K562 (cell line): ENCODE results near the gene OR10G7. TPM values are rescaled to one million over a fixed set of nuclear protein-coding genes. Genes with fewer than 3 reads are reported as not detected.

Experiments used
- ZNF398 ChIP-seq: fragments of 250-450 bp; sonication (Bioruptor Pico); IDR thresholded peaks from 2 replicates; pipeline ENCODE4 v1.8.0; 2021; ENCODE audit warnings: moderate library complexity, mild to moderate bottlenecking, inconsistent platforms
- ZNF408 ChIP-seq: fragments of 250-450 bp; sonication (Bioruptor Pico); IDR thresholded peaks from 2 replicates; pipeline ENCODE4 v1.4.0; 2020; ENCODE audit warnings: low read depth, mild to moderate bottlenecking, moderate library complexity
- ZNF785 ChIP-seq: fragments of 250-450 bp; sonication (Bioruptor Pico); IDR thresholded peaks from 2 replicates; pipeline ENCODE4 v1.4.0; 2020; ENCODE audit warnings: mild to moderate bottlenecking
- polyA plus RNA-seq, 8 experiments: library from polyadenylated mRNA; depleted of rRNA in 4 of 8; stranded (reverse) in 5 of 8; unstranded in 3 of 8; fragments of >200 nt; fragmentation: Nextera tagmentation in 2 of 8; fragmentation: Illumina TruSeq in 1 of 8; extraction: Ambion mirVana in 2 of 8; extraction: Trizol in 1 of 8; gene quantifications; 2 replicates each; pipeline versions ENCODE4 v1.2.1 to v1.2.3, GENCODE V29; 2011 to 2014; ENCODE audit warnings: inconsistent platforms in 1 of 8, missing spikeins in 1 of 8
- total RNA-seq, 7 experiments: library from RNA; depleted of rRNA in 6 of 7; stranded (reverse); fragments of >200 nt in 6 of 7; fragmentation: Illumina TruSeq in 2 of 7; extraction: Trizol in 2 of 7; gene quantifications; 2 replicates each; pipeline versions ENCODE4 v1.2.1 to v1.2.3, GENCODE V29; 2011 to 2021; ENCODE audit warnings: low replicate concordance in 1 of 7
- TF ChIP-seq, protein P1 (sequence below): fragments of 250-450 bp; sonication (Bioruptor Pico); IDR thresholded peaks from 2 replicates; pipeline ENCODE4 v1.4.0; 2020

Gene OR10G7
- total and polyA plus RNA-seq, 9 of the 15 experiments (the other 6 are each of a cell fraction or from before 2014, with no cell fraction given), result not detected

- TF ChIP-seq, protein P1, sequence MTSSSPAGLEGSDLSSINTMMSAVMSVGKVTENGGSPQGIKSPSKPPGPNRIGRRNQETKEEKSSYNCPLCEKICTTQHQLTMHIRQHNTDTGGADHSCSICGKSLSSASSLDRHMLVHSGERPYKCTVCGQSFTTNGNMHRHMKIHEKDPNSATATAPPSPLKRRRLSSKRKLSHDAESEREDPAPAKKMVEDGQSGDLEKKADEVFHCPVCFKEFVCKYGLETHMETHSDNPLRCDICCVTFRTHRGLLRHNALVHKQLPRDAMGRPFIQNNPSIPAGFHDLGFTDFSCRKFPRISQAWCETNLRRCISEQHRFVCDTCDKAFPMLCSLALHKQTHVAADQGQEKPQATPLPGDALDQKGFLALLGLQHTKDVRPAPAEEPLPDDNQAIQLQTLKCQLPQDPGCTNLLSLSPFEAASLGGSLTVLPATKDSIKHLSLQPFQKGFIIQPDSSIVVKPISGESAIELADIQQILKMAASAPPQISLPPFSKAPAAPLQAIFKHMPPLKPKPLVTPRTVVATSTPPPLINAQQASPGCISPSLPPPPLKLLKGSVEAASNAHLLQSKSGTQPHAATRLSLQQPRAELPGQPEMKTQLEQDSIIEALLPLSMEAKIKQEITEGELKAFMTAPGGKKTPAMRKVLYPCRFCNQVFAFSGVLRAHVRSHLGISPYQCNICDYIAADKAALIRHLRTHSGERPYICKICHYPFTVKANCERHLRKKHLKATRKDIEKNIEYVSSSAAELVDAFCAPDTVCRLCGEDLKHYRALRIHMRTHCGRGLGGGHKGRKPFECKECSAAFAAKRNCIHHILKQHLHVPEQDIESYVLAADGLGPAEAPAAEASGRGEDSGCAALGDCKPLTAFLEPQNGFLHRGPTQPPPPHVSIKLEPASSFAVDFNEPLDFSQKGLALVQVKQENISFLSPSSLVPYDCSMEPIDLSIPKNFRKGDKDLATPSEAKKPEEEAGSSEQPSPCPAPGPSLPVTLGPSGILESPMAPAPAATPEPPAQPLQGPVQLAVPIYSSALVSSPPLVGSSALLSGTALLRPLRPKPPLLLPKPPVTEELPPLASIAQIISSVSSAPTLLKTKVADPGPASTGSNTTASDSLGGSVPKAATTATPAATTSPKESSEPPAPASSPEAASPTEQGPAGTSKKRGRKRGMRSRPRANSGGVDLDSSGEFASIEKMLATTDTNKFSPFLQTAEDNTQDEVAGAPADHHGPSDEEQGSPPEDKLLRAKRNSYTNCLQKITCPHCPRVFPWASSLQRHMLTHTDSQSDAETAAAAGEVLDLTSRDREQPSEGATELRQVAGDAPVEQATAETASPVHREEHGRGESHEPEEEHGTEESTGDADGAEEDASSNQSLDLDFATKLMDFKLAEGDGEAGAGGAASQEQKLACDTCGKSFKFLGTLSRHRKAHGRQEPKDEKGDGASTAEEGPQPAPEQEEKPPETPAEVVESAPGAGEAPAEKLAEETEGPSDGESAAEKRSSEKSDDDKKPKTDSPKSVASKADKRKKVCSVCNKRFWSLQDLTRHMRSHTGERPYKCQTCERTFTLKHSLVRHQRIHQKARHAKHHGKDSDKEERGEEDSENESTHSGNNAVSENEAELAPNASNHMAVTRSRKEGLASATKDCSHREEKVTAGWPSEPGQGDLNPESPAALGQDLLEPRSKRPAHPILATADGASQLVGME (CRISPR knock-in tag), result no peak
- TF ChIP-seq ZNF785 (no peak), ZNF408 (CRISPR knock-in tag) (no peak), ZNF398 (CRISPR knock-in tag) (no peak)
These were observed 34.3 kb upstream of the OR10G7 start (continued) for GRCh38 chr11:124075492-124075840.
